ENCODE measurements around the gene GSTM5.
"Not testable (repeated sequence)": the region's sequence is repeated elsewhere in the genome, so short reads cannot be mapped to it uniquely, and the experiment has no call there.

GSTM5 gene

DNA sequence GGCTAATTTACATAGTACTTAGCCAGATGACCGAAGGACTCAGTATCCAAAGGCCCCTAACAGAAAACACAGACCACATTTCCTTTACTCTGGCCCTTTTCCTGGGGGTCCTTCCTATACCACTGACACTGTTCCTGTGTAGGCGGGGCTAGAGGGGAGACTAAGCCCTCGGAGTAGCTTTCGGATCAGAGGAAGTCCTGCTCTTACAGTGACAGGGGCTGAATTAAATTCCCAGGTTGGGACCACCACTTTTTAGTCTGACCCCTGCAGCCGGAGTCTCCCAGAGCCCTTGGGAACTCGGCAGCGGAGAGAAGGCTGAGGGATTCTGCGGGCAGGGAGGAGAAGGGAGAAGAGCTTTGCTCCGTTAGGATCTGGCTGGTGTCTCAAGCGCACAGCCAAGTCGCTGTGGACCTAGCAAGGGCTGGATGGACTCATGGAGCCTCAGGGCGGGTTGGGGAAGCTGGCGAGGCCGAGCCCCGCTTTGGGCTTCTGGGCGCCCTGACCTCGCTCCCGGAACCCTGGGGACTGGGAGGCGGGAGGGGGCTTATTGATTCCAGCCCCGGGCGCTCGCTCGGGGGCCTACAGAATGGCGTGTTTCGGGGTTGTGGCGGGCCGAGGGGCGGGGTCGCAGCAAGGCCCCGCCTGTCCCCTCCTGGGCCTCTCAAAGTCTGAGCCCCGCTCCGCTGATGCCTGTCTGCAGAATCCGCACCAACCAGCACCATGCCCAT is at the start of gene GSTM5:
Gene GSTM5 (plus strand): TSS at position 659 of the 728 bp plus-strand sequence. CDS start 62 bp downstream, at position 721.
- not testable (repeated sequence) for DNase-seq (ENCODE audit: low read depth)

DNA sequence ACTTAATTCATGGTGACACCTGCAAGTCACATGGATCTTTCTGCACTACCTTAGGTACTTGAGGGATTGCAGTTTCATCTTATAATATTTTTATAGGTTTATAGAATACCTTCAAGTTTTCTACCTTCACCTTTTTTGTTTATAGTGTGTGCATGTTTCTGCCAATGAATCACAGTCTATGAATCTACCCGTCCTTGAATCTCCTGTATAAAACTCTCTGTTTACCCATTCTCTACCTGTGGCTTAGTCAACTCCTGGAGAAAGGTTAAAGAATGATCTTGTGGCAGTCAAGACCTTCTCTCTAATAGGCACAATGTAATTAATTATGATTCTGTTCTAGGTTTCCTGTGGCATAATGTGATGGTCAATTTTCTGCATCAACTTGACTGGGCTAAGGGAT is 47.4 kb upstream of the GSTM5 start:
- DNase-seq (ENCODE audit: low read depth) = no peak

DNA sequence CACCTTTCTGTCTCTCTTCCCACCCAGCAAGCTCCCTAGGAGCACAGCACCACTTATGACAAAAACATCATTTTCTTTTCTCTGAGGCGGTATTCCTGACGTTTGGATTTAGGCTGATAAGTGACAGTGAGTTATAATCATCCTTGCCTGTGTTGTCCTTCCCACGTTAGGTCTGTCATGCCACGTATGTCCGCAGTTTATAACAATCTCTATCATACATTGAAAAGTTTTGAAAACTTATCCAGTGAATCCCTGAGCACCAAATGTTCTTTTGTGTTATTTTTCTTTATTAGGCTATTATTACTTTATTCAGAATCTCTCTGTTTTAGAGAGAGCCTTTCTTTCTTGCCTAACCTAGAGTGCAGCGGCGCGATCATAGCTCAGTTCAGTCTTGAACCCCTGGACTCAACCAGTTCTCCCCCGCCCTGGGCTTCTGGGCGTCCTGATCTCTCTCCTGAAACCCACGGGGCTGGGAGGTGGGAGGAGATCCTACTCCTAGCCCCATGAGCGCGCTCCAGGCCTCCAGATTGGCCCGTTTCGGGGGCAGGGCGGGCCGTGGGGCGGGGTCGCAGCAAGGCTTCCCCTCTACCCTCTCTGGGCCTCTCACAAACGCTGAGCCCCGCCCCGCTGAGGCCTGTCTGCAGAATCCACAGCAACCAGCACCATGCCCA is 44.5 kb upstream of the GSTM5 start, which contains the start of gene GSTM2:
Gene GSTM2 (plus strand): TSS at position 606 of the 671 bp plus-strand sequence. CDS start 59 bp downstream, at position 665.
- DNase-seq (ENCODE audit: low read depth) = peak; percentile 88

DNA sequence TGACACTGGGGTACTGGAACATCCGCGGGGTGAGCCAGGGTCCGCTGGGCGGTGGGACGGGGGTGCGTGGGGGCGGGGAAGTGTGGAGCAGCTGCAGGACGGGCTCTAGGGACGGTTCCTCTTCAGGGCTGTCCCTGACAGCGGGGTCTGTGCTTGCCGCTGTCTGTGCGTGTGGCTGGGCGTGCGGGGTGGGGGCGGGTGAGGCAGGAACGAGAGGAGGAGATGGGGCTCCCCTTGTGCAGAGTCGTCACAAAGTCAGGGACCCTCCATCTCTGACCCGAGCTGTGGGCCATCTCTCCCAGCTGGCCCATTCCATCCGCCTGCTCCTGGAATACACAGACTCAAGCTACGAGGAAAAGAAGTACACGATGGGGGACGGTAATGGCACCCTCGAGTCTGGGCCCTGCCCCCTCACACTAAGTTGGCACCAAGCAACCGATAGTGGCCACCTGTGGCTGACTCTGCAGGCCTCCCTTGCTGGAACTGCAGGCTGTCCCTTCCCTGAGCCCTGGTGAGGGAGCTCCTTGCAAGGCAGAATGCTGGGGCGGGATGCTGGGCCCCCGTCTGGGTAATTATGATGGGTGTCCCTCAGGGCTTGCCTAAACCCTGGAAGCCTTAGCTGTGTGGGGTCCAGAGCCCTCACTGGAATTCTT is 43.8 kb upstream of the GSTM5 start:
- no peak for DNase-seq (ENCODE audit: low read depth)

DNA sequence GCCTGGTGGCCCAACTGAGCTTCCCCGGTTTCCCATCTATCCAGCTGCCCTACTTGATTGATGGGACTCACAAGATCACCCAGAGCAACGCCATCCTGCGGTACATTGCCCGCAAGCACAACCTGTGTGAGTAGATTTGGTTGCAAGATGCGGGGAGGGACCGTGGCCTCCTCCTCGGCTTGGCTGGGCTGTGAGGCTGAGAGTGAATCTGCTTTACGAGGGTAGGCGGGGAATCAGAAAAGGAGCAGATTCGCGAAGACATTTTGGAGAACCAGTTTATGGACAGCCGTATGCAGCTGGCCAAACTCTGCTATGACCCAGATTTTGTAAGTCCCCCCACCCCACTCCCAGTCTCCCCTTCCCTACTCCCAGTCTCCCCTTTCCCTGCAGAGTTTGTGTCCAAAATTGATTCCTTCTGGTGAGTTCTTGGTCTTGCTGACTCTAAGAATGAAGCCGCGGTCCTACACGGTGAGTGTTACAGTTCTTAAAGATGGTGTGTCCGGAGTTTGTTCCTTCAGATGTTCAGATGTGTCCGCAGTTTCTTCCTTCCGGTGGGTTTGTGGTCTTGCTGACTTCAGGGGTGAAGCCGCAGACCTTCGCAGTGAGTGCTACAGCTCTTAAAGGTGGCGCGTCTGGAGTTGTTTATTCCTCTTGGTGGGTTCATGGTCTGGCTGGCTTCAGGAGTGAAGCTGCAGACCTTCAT is 42.7 kb upstream of the GSTM5 start:
- no peak for DNase-seq (ENCODE audit: low read depth)

DNA sequence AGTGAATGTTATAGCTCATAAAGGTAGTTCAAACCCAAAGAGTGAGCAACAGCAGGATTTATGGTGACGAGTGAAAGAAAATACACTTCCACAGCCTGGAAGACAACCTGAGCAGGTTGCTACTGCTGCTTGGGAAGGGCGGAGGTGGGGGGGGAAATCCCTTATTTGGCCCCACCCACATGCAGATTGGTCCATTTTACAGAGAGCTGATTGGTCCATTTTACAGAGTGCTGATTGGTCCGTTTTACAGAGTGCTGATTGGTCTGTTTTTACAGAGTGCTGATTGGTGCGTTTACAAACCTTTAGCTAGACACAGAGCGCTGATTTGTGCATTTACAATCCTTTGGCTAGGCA is 42.1 kb upstream of the GSTM5 start:
- DNase-seq (ENCODE audit: low read depth) = not testable (repeated sequence)

DNA sequence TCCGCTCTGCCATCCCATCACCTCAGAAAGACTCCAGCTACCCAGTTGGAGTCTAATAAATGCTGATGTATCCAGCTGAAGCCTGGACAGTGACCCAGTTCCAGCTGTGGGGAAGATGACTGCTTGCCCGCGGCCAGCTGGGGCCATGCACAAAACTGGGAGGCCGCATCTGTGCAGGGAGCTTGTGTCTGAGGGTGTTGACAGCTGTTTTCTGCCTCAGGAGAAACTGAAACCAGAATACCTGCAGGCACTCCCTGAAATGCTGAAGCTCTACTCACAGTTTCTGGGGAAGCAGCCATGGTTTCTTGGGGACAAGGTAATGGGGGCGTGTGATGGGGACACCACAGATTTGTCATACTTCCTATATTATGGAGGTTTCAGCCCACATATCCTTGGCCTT is 41.0 kb upstream of the GSTM5 start:
- no peak for DNase-seq (ENCODE audit: low read depth)

DNA sequence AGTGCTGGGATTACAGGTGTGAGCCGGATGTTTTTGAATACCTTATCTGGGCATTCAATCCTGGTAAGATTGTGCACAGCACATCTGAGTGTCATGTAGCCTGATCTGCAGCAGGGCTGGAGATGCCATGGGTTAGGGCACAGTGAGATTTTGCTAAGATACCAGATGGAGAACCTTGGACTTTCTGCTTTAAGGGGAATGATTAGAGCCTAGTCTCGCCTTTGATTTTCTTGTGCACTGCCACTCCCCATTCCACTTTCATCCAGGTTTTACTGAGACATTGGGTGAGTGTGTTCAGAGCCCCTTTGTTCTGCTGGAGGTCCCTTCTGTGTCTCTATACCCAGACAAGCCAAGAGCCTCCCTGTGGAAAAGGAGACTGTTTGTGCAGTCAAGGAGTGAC is 38.2 kb upstream of the GSTM5 start:
- not testable (repeated sequence) for DNase-seq (ENCODE audit: low read depth)

DNA sequence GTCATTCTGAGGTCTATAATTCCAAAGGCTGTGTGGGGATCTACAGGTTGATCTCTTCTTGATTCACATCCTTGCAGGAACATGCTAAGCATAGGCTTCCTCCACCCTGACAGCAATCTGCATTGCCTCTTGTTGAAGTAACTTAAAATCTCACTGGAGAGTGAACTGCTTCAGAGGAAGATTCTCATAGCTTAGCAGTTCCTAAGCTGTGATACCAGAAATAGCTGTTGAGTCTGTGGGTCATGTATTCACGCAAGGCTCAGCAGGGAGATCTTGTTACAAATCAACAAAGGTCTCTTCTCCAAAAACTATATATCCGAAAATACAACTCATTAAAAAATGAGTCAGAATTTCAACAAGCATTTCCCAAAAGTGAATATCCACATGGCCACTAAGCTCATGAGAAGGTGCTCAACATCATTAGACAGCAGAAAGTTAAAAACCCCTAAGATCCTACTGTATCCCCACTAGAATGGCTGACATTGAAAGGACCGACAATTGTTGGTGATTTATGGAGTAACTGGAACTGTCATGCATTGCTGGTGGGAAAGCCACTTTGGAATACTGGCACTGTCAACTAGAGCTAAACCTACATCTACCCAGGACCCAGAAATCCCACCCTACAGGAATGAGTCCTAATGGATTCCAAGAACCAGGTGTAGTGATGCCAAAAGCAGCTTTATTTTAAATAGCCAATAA is 35.2 kb upstream of the GSTM5 start:
- peak; percentile 47 for DNase-seq (ENCODE audit: low read depth)

DNA sequence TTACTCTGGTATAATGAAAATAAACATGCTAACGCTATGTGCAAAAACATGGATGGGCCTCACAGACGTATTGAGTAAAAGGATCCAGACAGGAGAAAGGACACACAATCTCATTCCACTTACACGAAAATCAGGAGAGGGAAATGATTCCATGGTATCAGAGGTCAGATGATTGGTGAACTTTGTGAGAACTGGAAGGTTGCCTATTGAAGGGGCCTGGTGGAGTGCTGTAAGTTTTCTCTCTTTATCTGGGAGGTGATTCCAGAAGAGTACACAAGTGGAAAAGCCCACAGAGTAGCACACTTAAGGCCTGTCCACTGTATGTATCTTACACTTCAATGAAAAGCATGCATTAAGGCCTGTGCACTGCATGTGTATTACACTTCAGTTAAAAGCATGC is 34.6 kb upstream of the GSTM5 start:
- no peak for DNase-seq (ENCODE audit: low read depth)

DNA sequence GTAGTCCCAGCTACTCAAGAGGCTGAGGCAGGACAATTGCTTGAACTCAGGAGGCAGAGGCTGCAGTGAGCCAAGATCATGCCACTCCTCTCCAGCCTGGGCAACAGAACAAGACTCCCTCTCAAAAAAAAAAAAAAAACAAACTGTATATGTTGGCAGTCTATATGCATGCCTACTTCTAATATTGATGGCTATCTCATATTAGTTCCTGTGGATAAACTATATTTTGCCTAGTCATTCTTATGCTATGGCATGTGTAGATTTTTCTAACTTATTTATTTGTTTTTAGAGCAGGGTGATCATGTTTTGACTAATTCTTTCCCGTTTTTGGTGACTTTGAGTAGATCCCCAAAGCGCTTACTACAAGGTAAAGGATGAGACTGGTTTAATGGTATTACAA is 33.4 kb upstream of the GSTM5 start:
- DNase-seq (ENCODE audit: low read depth) = not testable (repeated sequence)

DNA sequence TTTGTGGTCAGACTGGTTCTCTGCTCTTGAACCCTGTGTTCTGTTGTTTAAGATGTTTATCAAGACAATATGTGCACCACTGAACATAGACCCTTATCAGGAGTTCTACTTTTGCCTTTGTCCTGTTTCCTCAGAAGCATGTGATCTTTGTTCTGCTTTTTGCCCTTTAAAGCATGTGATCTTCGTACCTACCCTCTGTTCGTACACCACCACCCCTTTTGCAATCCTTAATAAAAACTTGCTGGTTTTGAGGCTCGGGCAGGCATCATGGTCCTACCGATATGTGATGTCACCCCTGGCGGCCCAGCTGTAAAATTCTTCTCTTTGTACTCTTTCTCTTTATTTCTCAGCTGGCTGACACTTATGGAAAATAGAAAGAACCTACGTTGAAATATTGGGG is 27.3 kb upstream of the GSTM5 start:
- DNase-seq (ENCODE audit: low read depth) = not testable (repeated sequence)

DNA sequence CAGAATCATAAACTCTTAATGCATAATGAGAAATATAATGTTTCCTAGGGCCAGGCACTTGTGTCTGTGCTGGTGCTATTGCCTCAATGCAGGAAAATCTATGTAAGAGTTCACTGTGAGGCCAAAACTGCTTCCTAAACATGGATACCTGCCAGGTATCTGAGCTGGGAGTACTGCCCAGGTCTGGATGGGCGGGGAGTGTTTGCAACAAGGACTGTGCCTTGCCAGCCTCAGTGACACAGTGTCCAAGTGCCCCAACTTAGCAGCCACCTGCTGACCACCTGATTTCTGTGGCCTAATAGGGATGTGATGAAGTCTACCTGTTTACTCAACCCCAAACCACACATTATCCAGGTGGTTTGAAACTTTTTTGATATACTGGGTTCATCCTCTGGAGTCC is 26.7 kb upstream of the GSTM5 start:
- not testable (repeated sequence) for DNase-seq (ENCODE audit: low read depth)

DNA sequence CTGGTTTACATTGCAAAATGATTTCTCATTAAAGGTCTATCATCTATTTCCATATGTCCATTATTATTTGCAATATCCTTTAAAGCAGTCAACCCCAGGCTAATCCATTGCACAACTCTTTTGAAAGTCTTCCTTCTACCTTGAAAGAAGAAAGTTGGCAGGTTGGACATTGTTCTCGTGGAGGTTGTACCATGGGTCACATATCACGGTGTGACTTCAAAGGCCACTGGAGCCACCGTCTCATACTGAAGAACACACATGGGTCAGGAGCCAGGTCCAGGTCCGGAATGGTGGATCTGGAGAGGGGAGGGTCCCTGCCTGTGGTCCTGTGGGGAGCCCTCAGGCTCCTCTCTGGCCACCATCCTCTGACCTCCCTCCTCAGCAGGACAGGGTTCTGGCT is 26.2 kb upstream of the GSTM5 start:
- not testable (repeated sequence) for DNase-seq (ENCODE audit: low read depth)

DNA sequence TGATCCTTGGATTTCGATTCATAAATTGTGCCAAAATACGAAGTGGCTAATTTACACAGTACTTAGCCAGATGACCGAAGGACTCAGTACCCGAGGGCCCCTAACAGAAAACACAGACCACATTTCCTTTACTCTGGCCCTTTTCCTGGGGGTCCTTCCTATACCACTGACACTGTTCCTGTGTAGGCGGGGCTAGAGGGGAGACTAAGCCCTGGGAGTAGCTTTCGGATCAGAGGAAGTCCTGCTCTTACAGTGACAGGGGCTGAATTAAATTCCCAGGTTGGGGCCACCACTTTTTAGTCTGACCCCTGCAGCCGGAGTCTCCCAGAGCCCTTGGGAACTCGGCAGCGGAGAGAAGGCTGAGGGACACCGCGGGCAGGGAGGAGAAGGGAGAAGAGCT is 24.9 kb upstream of the GSTM5 start:
- DNase-seq (ENCODE audit: low read depth) = not testable (repeated sequence)

DNA sequence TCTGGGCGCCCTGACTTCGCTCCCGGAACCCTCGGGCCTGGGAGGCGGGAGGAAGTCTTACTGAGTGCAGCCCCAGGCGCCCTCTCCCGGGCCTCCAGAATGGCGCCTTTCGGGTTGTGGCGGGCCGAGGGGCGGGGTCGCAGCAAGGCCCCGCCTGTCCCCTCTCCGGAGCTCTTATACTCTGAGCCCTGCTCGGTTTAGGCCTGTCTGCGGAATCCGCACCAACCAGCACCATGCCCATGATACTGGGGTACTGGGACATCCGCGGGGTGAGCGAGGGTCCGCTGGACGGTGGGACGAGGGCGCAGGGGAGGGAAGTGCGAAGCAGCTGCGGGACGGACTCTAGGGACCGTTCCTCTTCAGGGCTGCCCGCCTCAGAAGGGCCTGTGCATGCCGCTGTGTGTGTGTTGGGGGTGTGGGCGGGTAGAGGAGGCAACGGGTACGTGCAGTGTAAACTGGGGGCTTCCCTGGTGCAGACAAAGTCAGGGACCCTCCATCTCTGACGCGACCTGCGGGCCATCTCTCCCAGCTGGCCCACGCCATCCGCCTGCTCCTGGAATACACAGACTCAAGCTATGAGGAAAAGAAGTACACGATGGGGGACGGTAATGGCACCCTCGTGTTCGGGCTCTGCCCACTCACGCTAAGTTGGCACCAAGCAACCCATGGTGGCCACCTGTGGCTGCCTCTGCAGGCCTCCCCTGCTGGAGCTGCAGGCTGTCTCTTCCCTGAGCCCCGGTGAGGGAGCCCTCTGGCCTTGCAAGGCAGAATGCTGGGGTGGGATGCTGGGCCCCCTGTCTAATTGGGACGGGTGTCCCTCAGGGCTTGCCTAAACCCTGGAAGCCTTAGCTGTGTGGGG is 24.2 kb upstream of the GSTM5 start, which contains the start of gene GSTM1:
Gene GSTM1 (plus strand): TSS at position 177 of the 859 bp plus-strand sequence. CDS start 57 bp downstream, at position 234.
- DNase-seq (ENCODE audit: low read depth) = no peak

DNA sequence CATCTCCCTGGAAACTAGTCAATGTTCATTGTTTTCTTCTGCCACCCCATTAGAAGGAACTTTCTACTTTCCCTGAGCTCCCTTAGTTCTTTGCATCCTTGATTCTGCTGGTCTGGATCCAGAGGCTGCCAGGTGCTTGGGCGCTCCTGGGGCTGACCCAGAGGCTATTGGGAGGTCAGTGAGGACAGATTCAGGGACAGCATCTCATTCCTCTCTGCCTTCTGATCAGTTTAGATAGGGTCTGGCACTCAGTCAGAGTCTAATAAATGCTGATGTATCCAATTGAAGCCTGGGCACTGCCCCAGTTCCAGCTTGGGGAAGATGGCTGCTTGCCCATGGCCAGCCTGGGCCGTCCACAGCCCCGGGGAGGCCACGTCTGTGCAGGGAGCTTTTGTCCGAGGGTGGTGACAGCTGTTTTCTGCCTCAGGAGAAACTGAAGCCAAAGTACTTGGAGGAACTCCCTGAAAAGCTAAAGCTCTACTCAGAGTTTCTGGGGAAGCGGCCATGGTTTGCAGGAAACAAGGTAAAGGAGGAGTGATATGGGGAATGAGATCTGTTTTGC is 22.1 kb upstream of the GSTM5 start:
- no peak for DNase-seq (ENCODE audit: low read depth)

DNA sequence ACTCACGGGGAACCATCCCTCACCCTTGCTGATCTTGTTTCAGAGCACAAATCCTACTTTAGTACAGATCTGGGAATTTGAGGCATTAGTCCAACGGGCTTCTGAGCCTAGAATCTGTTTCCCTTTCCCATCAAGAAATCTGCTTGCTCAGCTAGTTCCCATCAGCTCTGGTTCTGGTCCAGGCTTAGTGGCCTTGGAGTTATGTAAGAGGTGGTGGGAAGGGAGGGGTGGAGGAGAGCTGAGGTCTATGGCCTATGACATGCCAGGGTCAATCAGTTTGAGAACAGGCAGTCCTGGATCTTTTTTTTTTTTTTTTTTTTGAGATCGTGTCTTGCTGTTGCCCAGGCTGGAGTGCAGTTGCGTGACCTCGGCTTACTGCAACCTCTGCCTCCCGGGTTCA is 20.3 kb upstream of the GSTM5 start:
- no peak for DNase-seq (ENCODE audit: low read depth)

DNA sequence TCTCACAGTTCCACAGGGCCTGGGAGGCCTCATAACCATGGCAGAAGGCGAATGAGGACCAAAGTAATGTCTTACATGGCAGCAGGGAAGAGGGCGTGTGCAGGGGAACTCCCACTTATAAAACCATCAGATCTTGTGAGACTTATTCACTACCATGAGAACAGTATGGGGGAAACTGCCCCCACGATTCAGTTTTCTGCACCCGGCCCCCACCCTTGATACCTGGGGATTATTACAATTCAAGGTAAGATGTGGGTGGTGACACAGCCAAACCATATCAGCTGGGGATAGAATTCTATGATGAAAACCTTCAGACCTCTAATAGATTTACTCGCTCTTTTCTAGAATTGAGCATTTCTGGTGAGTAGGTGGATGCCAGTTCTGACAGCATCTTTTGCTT is 17.7 kb upstream of the GSTM5 start:
- DNase-seq (ENCODE audit: low read depth) = not testable (repeated sequence)

DNA sequence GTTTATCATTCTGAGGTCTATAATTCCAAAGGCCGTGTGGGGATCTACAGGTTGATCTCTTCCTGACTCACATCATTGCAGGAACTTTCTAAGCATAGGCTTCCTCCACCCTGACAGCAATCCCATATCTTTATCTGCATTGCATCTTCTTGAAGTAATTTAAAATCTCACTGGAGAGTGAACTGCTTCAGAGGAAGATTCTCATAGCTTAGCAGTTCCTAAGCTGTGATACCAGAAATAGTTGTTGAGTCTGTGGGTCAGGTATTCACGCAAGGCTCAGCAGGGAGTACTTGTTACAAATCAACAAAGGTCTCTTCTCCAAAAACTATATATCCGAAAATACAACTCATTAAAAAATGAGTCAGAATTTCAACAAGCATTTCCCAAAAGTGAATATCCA is 16.9 kb upstream of the GSTM5 start:
- DNase-seq (ENCODE audit: low read depth) = not testable (repeated sequence)

All from EH (cell line).